ENCODE data around the gene KMT5C.

Gene KMT5C

DNA sequence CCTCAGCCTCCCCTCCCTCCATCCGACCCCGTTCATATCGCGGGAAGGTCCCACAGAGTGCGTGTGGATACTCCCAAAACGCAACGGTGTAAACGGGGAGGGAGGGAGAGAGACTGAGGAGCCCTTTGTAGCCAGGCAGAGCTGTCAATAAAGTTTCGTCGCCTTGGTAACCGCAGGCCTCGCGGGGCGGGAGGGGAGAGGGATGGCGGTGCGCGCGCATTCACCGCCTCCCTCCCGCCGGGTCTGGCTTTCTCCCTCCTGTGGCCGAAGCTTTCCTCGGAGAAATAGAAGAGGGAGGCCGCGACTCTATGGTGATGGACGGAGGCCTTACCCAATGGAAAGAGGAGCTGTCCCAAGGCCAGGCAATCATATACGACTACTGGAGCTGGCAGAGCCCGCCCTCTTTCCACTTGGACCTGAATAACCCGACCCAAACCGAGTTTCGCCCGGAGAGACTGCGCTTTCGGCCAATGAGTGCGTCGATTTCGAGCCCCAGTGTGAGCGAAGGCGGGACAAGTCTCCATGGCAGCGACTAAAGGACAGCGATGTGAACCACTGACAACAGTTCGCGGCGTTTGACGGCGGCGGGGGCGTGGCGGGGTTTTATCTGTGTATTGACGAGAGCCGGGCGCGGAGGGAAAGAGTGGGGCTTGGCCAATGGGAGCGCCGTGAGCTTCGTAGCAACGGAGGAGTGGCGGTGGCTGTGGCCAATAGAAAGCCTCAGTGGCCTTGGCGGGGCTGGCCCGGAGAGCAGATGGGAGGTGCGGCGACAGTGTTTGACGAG lies at the start of gene KMT5C:
TSS of gene KMT5C (plus strand) at position 772 of the 784 bp plus-strand sequence. CDS start 2,061 bp downstream, outside the sequence.
- Histone ChIP-seq H3K27me3 (ENCODE audit: insufficient read depth, insufficient read length) (no peaks in the 10 kb centered on the region), H3K4me1 (ENCODE audit: insufficient read depth, insufficient read length) (peaks cover 14% of the 10 kb centered on the region), H3K36me3 (ENCODE audit: insufficient read depth, insufficient read length, low read length) (peaks cover 22% of the 10 kb centered on the region)

DNA sequence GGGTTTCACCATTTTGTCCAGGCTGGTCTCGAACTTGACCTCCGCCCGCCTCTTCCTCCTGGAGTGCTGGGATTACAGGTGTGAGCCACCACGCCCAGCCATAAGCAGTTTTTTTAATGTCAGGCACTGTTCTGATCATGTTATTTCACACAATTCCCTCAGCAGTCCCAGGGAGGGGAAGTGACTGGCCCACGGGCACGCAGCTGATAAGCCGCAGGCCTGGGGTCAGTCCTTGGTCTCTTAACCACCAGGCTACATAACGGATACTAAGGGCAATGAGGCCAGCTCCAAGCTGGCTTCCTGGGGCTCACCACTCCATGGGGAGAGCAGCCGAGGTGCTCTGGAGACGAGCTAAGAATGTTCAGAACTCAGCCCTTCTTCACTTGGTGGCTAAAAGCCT lies 42.4 kb upstream of the KMT5C start:
- Histone ChIP-seq H3K9ac (ENCODE audit: insufficient read length, low read depth) (no peak overlapping the region), H3K9me3 (ENCODE audit: insufficient read depth, low read length) (no peaks in the 10 kb centered on the region), H3K4me1 (ENCODE audit: insufficient read depth, insufficient read length) (peaks cover 8% of the 10 kb centered on the region), H3K36me3 (ENCODE audit: insufficient read depth, insufficient read length, low read length) (peaks cover 33% of the 10 kb centered on the region), H3K27me3 (ENCODE audit: insufficient read depth, insufficient read length) (no peaks in the 10 kb centered on the region), H3K4me3 (ENCODE audit: insufficient read length, low read depth) (no peak overlapping the region)
- TF ChIP-seq YY1 (IDR thresholded peaks at IDR 0.05; ENCODE audit: insufficient read depth, insufficient read length) (no peak), ZNF274 (IDR thresholded peaks at IDR 0.05; ENCODE audit: low read depth, low read length) (no peak), SUZ12 (IDR thresholded peaks at IDR 0.05; ENCODE audit: extremely low read depth, insufficient read depth, insufficient read length) (no peak)
- no peak for DNase-seq (ENCODE audit: low read depth, low spot score)

More for the DNA sequence above, at the start of gene KMT5C:
- peak within 1 kb of the TSS; percentile 63 for H3K4me3 ChIP-seq (ENCODE audit: insufficient read length, low read depth)
- peak within 1 kb of the TSS; percentile 94 for H3K9ac ChIP-seq (ENCODE audit: insufficient read length, low read depth)
- peak; percentile 98 for DNase-seq (ENCODE audit: low read depth, low spot score)
- no peaks in the 10 kb centered on the region for H3K9me3 ChIP-seq (ENCODE audit: insufficient read depth, low read length)
- TF ChIP-seq SUZ12 (IDR thresholded peaks at IDR 0.05; ENCODE audit: extremely low read depth, insufficient read depth, insufficient read length), result no peak
- no peak for TF ChIP-seq YY1 (IDR thresholded peaks at IDR 0.05; ENCODE audit: insufficient read depth, insufficient read length)
- no peak for TF ChIP-seq ZNF274 (IDR thresholded peaks at IDR 0.05; ENCODE audit: low read depth, low read length)

GRCh38 chr19:55299991-55300390 lies 39.7 kb upstream of the KMT5C start:
- no peak overlapping the region for H3K4me3 ChIP-seq (ENCODE audit: insufficient read length, low read depth)
- no peak for DNase-seq (ENCODE audit: low read depth, low spot score)
- no peaks in the 10 kb centered on the region for H3K9me3 ChIP-seq (ENCODE audit: insufficient read depth, low read length)
- TF ChIP-seq ZNF274 (IDR thresholded peaks at IDR 0.05; ENCODE audit: low read depth, low read length) (no peak), SUZ12 (IDR thresholded peaks at IDR 0.05; ENCODE audit: extremely low read depth, insufficient read depth, insufficient read length) (no peak), YY1 (IDR thresholded peaks at IDR 0.05; ENCODE audit: insufficient read depth, insufficient read length) (no peak)
- peaks cover 46% of the 10 kb centered on the region for H3K36me3 ChIP-seq (ENCODE audit: insufficient read depth, insufficient read length, low read length)
- peaks cover 8% of the 10 kb centered on the region for H3K4me1 ChIP-seq (ENCODE audit: insufficient read depth, insufficient read length)
- H3K27me3 ChIP-seq (ENCODE audit: insufficient read depth, insufficient read length), result no peaks in the 10 kb centered on the region
- no peak overlapping the region for H3K9ac ChIP-seq (ENCODE audit: insufficient read length, low read depth)

GRCh38 chr19:55300886-55301458 lies 38.7 kb upstream of the KMT5C start:
- peak overlapping the region; percentile 39 for H3K9ac ChIP-seq (ENCODE audit: insufficient read length, low read depth)
- H3K36me3 ChIP-seq (ENCODE audit: insufficient read depth, insufficient read length, low read length), result peaks cover 50% of the 10 kb centered on the region
- H3K27me3 ChIP-seq (ENCODE audit: insufficient read depth, insufficient read length), result no peaks in the 10 kb centered on the region
- no peak for DNase-seq (ENCODE audit: low read depth, low spot score)
- peaks cover 8% of the 10 kb centered on the region for H3K4me1 ChIP-seq (ENCODE audit: insufficient read depth, insufficient read length)
- H3K9me3 ChIP-seq (ENCODE audit: insufficient read depth, low read length), result no peaks in the 10 kb centered on the region
- TF ChIP-seq SUZ12 (IDR thresholded peaks at IDR 0.05; ENCODE audit: extremely low read depth, insufficient read depth, insufficient read length) (no peak), YY1 (IDR thresholded peaks at IDR 0.05; ENCODE audit: insufficient read depth, insufficient read length) (no peak), ZNF274 (IDR thresholded peaks at IDR 0.05; ENCODE audit: low read depth, low read length) (no peak)
- H3K4me3 ChIP-seq (ENCODE audit: insufficient read length, low read depth), result no peak overlapping the region

DNA sequence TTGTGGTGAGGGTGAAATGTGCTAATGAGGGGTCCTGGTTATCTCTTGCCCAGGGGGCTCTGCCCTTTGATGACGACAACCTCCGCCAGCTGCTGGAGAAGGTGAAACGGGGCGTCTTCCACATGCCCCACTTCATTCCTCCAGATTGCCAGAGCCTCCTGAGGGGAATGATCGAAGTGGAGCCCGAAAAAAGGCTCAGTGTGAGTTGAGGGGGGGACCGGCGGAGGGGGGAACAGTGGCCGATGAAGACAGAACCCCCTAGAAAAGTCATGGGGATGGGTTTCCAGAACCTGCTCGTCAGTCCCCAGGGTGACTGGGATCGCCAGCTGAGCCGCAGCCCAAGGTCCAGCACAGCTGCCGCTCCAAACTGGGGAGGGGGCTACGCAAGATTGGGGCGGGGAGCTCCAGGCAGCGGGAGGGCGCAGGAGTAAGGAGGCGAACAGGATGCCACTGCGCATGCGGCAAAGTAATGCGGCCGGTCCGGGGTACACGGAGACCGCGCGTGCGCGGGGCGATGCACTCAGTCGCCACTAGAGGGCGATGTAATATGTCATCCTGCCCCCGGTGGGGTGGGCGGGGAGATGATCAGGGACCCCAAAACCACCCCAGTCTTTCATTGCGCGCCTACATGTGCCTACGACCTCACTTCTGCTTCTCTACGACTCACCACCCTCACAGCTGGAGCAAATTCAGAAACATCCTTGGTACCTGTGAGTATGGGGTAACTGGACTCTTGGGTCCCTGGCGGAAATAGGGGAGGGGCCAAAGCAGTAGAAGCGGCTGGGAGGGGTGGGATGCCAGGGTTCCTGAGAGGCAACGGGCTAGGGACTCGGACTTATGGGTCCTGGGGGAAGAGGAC lies 38.0 kb upstream of the KMT5C start:
- DNase-seq (ENCODE audit: low read depth, low spot score), result peak; percentile 36
- peaks cover 8% of the 10 kb centered on the region for H3K4me1 ChIP-seq (ENCODE audit: insufficient read depth, insufficient read length)
- peaks cover 54% of the 10 kb centered on the region for H3K36me3 ChIP-seq (ENCODE audit: insufficient read depth, insufficient read length, low read length)
- TF ChIP-seq SUZ12 (IDR thresholded peaks at IDR 0.05; ENCODE audit: extremely low read depth, insufficient read depth, insufficient read length) (no peak), YY1 (IDR thresholded peaks at IDR 0.05; ENCODE audit: insufficient read depth, insufficient read length) (no peak), ZNF274 (IDR thresholded peaks at IDR 0.05; ENCODE audit: low read depth, low read length) (no peak)
- H3K9ac ChIP-seq (ENCODE audit: insufficient read length, low read depth), result peak overlapping the region; percentile 39
- no peak overlapping the region for H3K4me3 ChIP-seq (ENCODE audit: insufficient read length, low read depth)
- no peaks in the 10 kb centered on the region for H3K9me3 ChIP-seq (ENCODE audit: insufficient read depth, low read length)
- H3K27me3 ChIP-seq (ENCODE audit: insufficient read depth, insufficient read length), result no peaks in the 10 kb centered on the region

- Histone ChIP-seq H3K4me3 (ENCODE audit: insufficient read length, low read depth) (no peak overlapping the region), H3K36me3 (ENCODE audit: insufficient read depth, insufficient read length, low read length) (peaks cover 58% of the 10 kb centered on the region), H3K27me3 (ENCODE audit: insufficient read depth, insufficient read length) (no peaks in the 10 kb centered on the region), H3K9ac (ENCODE audit: insufficient read length, low read depth) (no peak overlapping the region), H3K4me1 (ENCODE audit: insufficient read depth, insufficient read length) (peaks cover 8% of the 10 kb centered on the region), H3K9me3 (ENCODE audit: insufficient read depth, low read length) (no peaks in the 10 kb centered on the region)
- TF ChIP-seq SUZ12 (IDR thresholded peaks at IDR 0.05; ENCODE audit: extremely low read depth, insufficient read depth, insufficient read length), result no peak
- no peak for TF ChIP-seq ZNF274 (IDR thresholded peaks at IDR 0.05; ENCODE audit: low read depth, low read length)
- TF ChIP-seq YY1 (IDR thresholded peaks at IDR 0.05; ENCODE audit: insufficient read depth, insufficient read length), result no peak
- no peak for DNase-seq (ENCODE audit: low read depth, low spot score)
These were observed 37.4 kb upstream of the KMT5C start for GRCh38 chr19:55302318-55302703.

Data from NT2/D1 (cell line).